NCI-H345 (cell line): Measurements from ENCODE around the gene IL6.
A peak's percentile ranks its signal among the peaks of the same experiment; 100 is the strongest.
"Not testable (repeated sequence)": the region's sequence is repeated elsewhere in the genome, so short reads cannot be mapped to it uniquely, and the experiment has no call there.

ENCODE experiments used
- DNase-seq: peaks from one replicate; lab custom pipeline; 2025; lab: John Stamatoyannopoulos, UW

The IL6 gene

GRCh38 chr7:22703978-22704610, 22.9 kb upstream of the IL6 start:
- not testable (repeated sequence) for DNase-seq

GRCh38 chr7:22704722-22705121, 22.3 kb upstream of the IL6 start:
- DNase-seq = not testable (repeated sequence)

- DNase-seq = not testable (repeated sequence)
These were observed 21.1 kb upstream of the IL6 start for GRCh38 chr7:22705874-22706273.

- not testable (repeated sequence) for DNase-seq
These were observed 19.8 kb upstream of the IL6 start for GRCh38 chr7:22707026-22707691.

- DNase-seq = not testable (repeated sequence)
These were observed 18.8 kb upstream of the IL6 start for GRCh38 chr7:22708214-22708613.

- DNase-seq = not testable (repeated sequence)
These were observed 18.3 kb upstream of the IL6 start for GRCh38 chr7:22708677-22709061.

- DNase-seq = not testable (repeated sequence)
These were observed 17.8 kb upstream of the IL6 start for GRCh38 chr7:22709062-22709829.

- no peak for DNase-seq
These were observed 17.1 kb upstream of the IL6 start for GRCh38 chr7:22709857-22710256.

GRCh38 chr7:22712999-22713398, 14.0 kb upstream of the IL6 start:
- DNase-seq = no peak

GRCh38 chr7:22713463-22713862, 13.5 kb upstream of the IL6 start:
- peak; percentile 14 for DNase-seq

- DNase-seq = no peak
These were observed 11.0 kb upstream of the IL6 start for GRCh38 chr7:22715969-22716368.

GRCh38 chr7:22717760-22718159, 9.2 kb upstream of the IL6 start:
- DNase-seq = no peak

GRCh38 chr7:22718200-22718711, 8.7 kb upstream of the IL6 start:
- no peak for DNase-seq

- no peak for DNase-seq
These were observed 8.0 kb upstream of the IL6 start for GRCh38 chr7:22718911-22719420.

GRCh38 chr7:22720791-22721786, 5.9 kb upstream of the IL6 start:
- no peak for DNase-seq

- DNase-seq = no peak
These were observed 4.3 kb upstream of the IL6 start for GRCh38 chr7:22722536-22723180.

GRCh38 chr7:22723181-22723601, 3.8 kb upstream of the IL6 start:
- DNase-seq = no peak

GRCh38 chr7:22723637-22724036, 3.4 kb upstream of the IL6 start:
- DNase-seq = no peak

- DNase-seq = no peak
These were observed 2.1 kb upstream of the IL6 start for GRCh38 chr7:22724861-22725260.

GRCh38 chr7:22725585-22725984, 1.4 kb upstream of the IL6 start:
- no peak for DNase-seq
